ENCODE measurements around the gene CPNE4.
"Not testable (repeated sequence)": the region's sequence is repeated elsewhere in the genome, so short reads cannot be mapped to it uniquely, and the experiment has no call there.

CPNE4 gene

DNA sequence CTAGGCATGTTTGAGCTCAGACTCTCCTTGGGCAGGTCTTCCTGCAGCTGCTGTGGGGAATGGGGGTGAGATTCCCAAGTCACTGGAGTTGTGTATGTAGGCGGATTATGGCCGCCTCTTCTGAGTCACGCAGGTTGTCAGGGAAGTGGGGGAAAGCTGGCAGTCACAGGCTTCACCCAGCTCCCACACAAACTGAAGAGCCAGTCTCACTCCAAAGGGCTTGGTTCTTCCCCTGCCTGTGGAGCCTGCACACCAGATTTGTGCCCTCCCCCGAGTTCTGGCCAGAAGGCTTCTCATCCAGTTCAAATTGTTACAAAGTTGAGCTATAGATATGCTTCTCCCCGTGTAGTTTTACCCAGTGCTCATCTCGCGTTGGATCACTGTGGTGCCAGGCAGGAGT lies 53.5 kb downstream of the CPNE4 start:
- Histone ChIP-seq H3K4me3 (ENCODE audit: low read length) (no peak overlapping the region), H3K27me3 (ENCODE audit: control insufficient read depth, insufficient read depth, low read length) (no peaks in the 10 kb centered on the region), H3K4me1 (ENCODE audit: control insufficient read depth, insufficient read depth, low read length) (no peaks in the 10 kb centered on the region), H3K36me3 (ENCODE audit: control insufficient read depth, insufficient read depth, low read length) (no peaks in the 10 kb centered on the region), H3K9ac (ENCODE audit: low read length) (no peak overlapping the region), H3K27ac (ENCODE audit: low read depth, low read length) (no peak overlapping the region)

DNA sequence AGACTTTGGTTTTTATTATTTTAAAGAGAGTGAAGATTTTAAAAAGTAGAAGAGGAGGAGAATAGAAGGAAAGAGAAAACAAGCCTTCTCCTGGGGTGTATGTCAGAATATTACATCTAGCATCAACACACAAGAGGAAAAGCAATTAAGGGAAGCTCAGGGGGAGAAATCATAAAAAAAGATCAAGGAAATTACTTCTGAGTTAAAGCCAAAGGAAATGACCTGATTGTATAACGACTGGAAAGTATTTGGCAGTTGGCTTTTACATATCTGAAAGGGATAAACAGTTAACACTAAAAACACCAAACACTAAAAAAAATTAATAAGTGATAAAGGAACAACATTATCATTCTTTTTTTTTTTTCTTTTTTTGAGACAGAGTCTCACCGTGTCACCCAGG lies 58.4 kb downstream of the CPNE4 start:
- H3K36me3 ChIP-seq (ENCODE audit: control insufficient read depth, insufficient read depth, low read length): no peaks in the 10 kb centered on the region
- H3K4me1 ChIP-seq (ENCODE audit: control insufficient read depth, insufficient read depth, low read length): no peaks in the 10 kb centered on the region
- H3K9ac ChIP-seq (ENCODE audit: low read length): no peak overlapping the region

DNA sequence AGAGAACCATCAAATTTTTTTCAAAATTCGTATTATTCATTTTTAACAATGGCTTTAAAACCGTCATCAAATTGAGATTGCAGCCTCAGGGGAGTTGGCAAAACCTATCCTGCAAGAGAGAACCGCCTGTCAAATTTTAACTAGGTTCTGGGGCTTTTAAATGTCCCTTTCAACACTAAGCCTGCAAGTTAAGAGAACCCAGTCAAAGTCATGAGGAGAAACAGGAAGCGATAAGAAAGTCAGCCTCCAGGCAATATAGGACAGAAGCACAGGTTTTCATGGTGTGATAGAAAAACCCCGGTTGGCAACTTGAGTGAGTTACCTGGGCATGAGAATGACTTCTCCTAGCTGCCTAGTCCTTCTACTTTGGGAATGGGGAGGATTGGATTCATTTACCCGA lies 59.8 kb downstream of the CPNE4 start:
- Histone ChIP-seq H3K27ac (ENCODE audit: low read depth, low read length) (no peak overlapping the region), H3K27me3 (ENCODE audit: control insufficient read depth, insufficient read depth, low read length) (no peaks in the 10 kb centered on the region), H3K4me1 (ENCODE audit: control insufficient read depth, insufficient read depth, low read length) (no peaks in the 10 kb centered on the region), H3K4me3 (ENCODE audit: low read length) (no peak overlapping the region), H3K36me3 (ENCODE audit: control insufficient read depth, insufficient read depth, low read length) (no peaks in the 10 kb centered on the region), H3K9ac (ENCODE audit: low read length) (no peak overlapping the region)

More for the DNA sequence above, 58.4 kb downstream of the CPNE4 start:
- no peak overlapping the region for H3K4me3 ChIP-seq (ENCODE audit: low read length)
- no peak overlapping the region for H3K27ac ChIP-seq (ENCODE audit: low read depth, low read length)
- H3K27me3 ChIP-seq (ENCODE audit: control insufficient read depth, insufficient read depth, low read length): no peaks in the 10 kb centered on the region

DNA sequence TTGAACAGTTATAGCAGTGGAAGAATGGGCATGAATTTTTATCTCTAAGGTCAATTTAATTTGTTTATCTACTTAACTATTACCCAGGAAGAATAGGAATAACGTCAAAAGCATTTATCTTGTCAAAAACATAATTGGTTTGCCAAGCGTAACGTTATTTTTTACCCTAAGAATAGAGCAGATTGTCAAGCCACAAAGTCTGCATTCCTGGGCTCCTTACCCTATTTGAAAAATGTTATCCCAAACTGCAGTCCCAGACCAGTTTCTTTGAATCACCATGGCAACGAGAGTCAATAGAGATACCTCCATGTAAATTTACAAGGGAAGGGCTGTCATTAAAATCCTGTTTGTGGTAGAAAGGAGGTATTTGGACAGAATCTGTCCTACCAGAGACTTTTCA lies 61.1 kb downstream of the CPNE4 start:
- H3K4me1 ChIP-seq (ENCODE audit: control insufficient read depth, insufficient read depth, low read length): no peaks in the 10 kb centered on the region
- no peak overlapping the region for H3K4me3 ChIP-seq (ENCODE audit: low read length)
- H3K9ac ChIP-seq (ENCODE audit: low read length): no peak overlapping the region
- H3K36me3 ChIP-seq (ENCODE audit: control insufficient read depth, insufficient read depth, low read length): no peaks in the 10 kb centered on the region
- no peaks in the 10 kb centered on the region for H3K27me3 ChIP-seq (ENCODE audit: control insufficient read depth, insufficient read depth, low read length)
- no peak overlapping the region for H3K27ac ChIP-seq (ENCODE audit: low read depth, low read length)

DNA sequence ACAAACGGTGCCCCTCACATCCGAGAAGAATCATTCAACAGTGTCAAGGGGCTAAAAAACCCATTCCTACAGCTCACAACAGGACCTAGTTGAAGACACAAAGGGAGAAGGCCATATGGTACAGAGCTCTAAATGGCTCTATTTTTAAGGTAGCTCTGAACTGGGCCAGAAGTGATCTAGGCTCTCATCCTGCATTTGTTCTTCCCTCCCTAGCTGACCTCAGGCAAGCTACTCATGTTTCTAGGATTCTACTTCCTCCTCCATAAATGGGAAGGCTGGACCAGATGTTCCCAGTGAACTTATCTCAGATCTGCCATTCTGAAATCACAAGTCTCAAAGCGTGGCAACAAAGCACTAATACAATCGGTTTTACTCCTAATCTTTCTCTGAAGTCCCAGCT lies 62.3 kb downstream of the CPNE4 start:
- H3K4me3 ChIP-seq (ENCODE audit: low read length): no peak overlapping the region
- no peaks in the 10 kb centered on the region for H3K27me3 ChIP-seq (ENCODE audit: control insufficient read depth, insufficient read depth, low read length)
- no peaks in the 10 kb centered on the region for H3K4me1 ChIP-seq (ENCODE audit: control insufficient read depth, insufficient read depth, low read length)
- no peak overlapping the region for H3K27ac ChIP-seq (ENCODE audit: low read depth, low read length)
- H3K9ac ChIP-seq (ENCODE audit: low read length): no peak overlapping the region
- H3K36me3 ChIP-seq (ENCODE audit: control insufficient read depth, insufficient read depth, low read length): no peaks in the 10 kb centered on the region

DNA sequence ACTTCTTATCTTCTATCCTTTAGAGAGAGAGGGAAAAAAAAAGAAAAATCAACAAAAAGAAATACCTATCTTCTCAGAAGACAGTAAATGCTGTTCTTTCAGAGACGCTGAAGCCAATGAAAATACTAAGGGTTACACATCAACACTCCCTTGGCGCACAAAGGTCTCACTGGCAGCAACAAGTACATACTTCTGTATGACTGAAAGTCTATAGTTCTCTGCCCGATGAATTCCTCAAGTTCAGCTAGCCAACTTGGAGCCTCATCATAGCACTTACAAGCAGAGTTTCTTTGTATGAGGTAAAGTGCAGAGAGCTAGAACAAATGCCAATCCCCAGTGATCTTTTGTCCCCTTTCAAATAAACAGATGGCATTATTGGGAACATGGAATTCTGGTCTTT lies 62.7 kb downstream of the CPNE4 start:
- H3K9ac ChIP-seq (ENCODE audit: low read length): no peak overlapping the region
- no peaks in the 10 kb centered on the region for H3K36me3 ChIP-seq (ENCODE audit: control insufficient read depth, insufficient read depth, low read length)
- H3K4me1 ChIP-seq (ENCODE audit: control insufficient read depth, insufficient read depth, low read length): no peaks in the 10 kb centered on the region
- H3K27me3 ChIP-seq (ENCODE audit: control insufficient read depth, insufficient read depth, low read length): no peaks in the 10 kb centered on the region
- H3K27ac ChIP-seq (ENCODE audit: low read depth, low read length): no peak overlapping the region
- H3K4me3 ChIP-seq (ENCODE audit: low read length): no peak overlapping the region

DNA sequence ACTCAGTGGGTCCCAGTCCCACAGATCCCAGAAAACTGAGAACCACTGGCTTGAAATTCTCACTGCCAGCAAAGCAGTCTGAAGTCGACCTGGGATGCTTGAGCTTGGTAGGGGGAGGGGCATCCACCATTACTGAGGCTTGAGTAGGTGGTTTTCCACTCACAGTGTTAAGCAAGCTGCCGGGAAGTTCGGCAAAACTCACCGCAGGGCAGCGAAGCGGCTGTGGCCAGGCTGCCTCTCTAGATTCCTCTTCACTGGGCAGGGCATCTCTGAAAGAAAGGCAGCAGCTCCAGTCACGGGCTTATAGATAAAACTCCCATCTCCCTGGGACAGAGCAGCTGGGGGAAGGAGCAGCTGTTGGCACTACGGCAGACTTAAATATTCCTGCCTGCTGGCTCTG lies 71.4 kb downstream of the CPNE4 start:
- not testable (repeated sequence) for H3K4me1 ChIP-seq (ENCODE audit: control insufficient read depth, insufficient read depth, low read length); H3K9ac ChIP-seq (ENCODE audit: low read length); H3K27me3 ChIP-seq (ENCODE audit: control insufficient read depth, insufficient read depth, low read length); H3K27ac ChIP-seq (ENCODE audit: low read depth, low read length); H3K4me3 ChIP-seq (ENCODE audit: low read length); H3K36me3 ChIP-seq (ENCODE audit: control insufficient read depth, insufficient read depth, low read length)

DNA sequence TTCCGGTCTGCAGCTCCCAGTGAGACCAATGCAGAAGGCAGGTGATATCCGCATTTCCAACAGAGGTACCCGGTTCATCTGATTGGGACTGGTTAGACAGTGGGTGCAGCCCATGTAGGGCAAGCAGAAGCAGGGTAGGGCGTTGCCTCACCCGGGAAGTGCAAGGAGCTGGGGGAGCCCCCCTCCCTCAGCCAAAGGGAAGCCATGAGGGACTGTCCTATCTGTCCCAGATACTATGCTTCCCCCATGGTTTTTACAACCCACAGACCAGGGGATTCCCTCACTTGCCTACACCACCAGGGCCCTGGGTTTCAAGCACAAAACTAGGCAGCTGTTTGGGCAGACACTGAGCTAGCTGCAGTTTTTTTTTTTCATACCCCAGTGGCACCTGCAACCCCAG lies 71.8 kb downstream of the CPNE4 start:
- no peaks in the 10 kb centered on the region for H3K4me1 ChIP-seq (ENCODE audit: control insufficient read depth, insufficient read depth, low read length)
- no peaks in the 10 kb centered on the region for H3K36me3 ChIP-seq (ENCODE audit: control insufficient read depth, insufficient read depth, low read length)
- H3K27ac ChIP-seq (ENCODE audit: low read depth, low read length): no peak overlapping the region
- no peak overlapping the region for H3K9ac ChIP-seq (ENCODE audit: low read length)
- H3K4me3 ChIP-seq (ENCODE audit: low read length): no peak overlapping the region
- H3K27me3 ChIP-seq (ENCODE audit: control insufficient read depth, insufficient read depth, low read length): no peaks in the 10 kb centered on the region

DNA sequence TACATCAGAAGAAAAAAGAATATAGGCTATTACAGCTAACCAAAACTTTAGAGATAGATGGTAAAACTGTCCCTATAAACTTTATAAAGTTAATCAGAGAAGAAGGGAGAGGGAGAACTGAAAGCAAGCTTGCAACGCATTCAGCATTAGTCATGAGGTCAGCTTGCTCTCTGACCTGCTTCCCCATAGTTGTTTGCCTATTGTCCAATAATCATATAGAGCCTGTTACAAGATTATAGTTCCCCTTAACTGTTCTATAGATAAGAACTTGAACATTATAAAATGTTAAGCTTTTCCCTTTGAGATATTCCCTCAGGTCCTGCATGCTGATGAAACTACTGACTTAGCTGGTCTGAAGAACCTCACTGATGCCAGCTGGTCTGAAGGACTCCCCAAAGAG lies 74.5 kb downstream of the CPNE4 start:
- no peak overlapping the region for H3K9ac ChIP-seq (ENCODE audit: low read length)
- H3K36me3 ChIP-seq (ENCODE audit: control insufficient read depth, insufficient read depth, low read length): no peaks in the 10 kb centered on the region
- H3K27ac ChIP-seq (ENCODE audit: low read depth, low read length): no peak overlapping the region
- no peaks in the 10 kb centered on the region for H3K27me3 ChIP-seq (ENCODE audit: control insufficient read depth, insufficient read depth, low read length)
- H3K4me1 ChIP-seq (ENCODE audit: control insufficient read depth, insufficient read depth, low read length): no peaks in the 10 kb centered on the region
- no peak overlapping the region for H3K4me3 ChIP-seq (ENCODE audit: low read length)

DNA sequence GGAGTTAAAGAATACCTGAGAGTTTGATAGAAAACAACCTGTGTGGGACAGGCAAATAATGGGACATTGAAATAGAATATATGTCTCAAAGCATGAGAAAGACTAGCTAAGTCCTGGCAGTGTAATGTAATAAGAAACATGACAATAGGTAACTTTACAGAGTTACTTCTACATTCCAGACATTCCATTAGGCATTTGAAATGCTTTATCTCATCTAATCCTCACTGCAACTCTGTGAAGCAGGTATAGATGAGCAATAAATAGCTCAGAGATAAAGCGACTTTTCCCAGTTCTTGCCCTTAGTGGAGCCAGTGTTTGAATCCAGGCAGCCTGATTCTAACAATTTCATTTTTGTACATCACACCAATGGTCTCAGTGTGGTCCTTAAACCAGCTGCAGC lies 76.8 kb downstream of the CPNE4 start:
- H3K27ac ChIP-seq (ENCODE audit: low read depth, low read length): no peak overlapping the region
- no peak overlapping the region for H3K9ac ChIP-seq (ENCODE audit: low read length)
- no peaks in the 10 kb centered on the region for H3K36me3 ChIP-seq (ENCODE audit: control insufficient read depth, insufficient read depth, low read length)
- no peaks in the 10 kb centered on the region for H3K4me1 ChIP-seq (ENCODE audit: control insufficient read depth, insufficient read depth, low read length)
- H3K27me3 ChIP-seq (ENCODE audit: control insufficient read depth, insufficient read depth, low read length): no peaks in the 10 kb centered on the region
- no peak overlapping the region for H3K4me3 ChIP-seq (ENCODE audit: low read length)

DNA sequence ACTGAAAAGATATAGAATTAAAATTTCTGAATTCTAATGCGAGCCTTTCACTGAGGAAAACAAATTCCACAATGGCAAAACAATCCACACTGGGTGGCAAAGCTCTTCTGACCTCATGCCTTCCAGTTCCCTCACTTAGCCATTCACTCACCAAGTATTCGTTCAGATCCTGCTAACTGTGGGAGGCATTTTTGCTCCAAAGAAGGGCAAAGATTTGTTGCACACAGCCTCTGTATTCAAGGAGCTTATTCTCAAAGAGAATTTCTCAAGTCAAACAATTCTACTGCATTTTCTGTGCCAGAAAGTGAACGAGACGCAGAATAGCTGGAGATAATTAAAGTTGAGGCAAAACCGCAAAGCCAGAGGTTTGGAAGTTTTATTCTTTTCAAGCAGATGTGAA lies 77.3 kb downstream of the CPNE4 start:
- H3K27me3 ChIP-seq (ENCODE audit: control insufficient read depth, insufficient read depth, low read length): no peaks in the 10 kb centered on the region

DNA sequence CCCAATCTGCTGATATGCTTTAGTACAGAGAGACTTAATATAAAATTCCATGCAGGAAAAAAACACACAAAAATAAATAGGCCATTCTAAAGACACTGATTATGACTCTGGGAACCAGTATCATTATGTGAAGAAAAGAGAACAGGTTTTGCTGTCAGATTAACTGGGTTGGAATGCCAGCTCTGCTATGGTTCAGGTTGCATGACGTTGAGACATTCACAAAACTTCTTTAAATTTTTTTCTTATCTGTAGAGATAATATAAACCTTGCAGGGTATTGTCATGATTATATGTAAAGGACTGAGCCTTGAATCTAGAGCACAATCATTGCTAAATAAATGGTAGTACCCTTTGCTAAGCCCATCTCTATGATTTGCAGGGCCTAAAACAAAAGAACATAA lies 86.0 kb downstream of the CPNE4 start:
- Histone ChIP-seq H3K27me3 (ENCODE audit: control insufficient read depth, insufficient read depth, low read length) (no peaks in the 10 kb centered on the region), H3K27ac (ENCODE audit: low read depth, low read length) (no peak overlapping the region), H3K36me3 (ENCODE audit: control insufficient read depth, insufficient read depth, low read length) (no peaks in the 10 kb centered on the region), H3K4me3 (ENCODE audit: low read length) (no peak overlapping the region), H3K4me1 (ENCODE audit: control insufficient read depth, insufficient read depth, low read length) (no peaks in the 10 kb centered on the region), H3K9ac (ENCODE audit: low read length) (no peak overlapping the region)

More for the DNA sequence above, 77.3 kb downstream of the CPNE4 start:
- Histone ChIP-seq H3K36me3 (ENCODE audit: control insufficient read depth, insufficient read depth, low read length) (no peaks in the 10 kb centered on the region), H3K9ac (ENCODE audit: low read length) (no peak overlapping the region), H3K4me1 (ENCODE audit: control insufficient read depth, insufficient read depth, low read length) (no peaks in the 10 kb centered on the region), H3K4me3 (ENCODE audit: low read length) (no peak overlapping the region), H3K27ac (ENCODE audit: low read depth, low read length) (no peak overlapping the region)

DNA sequence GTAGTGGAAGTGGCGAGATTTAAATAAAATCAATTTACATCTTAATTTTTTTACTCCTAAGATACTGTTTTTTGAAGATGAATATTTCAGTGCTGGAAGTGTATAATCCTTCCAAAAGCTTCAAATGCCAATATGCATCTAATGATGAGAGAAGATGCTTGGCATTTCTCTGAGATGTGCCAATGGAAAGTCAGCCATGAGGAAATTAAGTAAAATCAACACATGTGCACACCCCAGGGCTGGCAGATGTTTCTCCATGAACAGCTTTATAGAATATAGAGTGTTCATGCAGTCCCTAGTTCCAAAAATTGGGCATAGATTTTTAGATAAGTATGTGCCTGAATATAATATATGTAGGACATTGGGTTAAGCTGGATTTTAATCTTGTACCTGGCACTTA lies 90.1 kb downstream of the CPNE4 start:
- no peaks in the 10 kb centered on the region for H3K4me1 ChIP-seq (ENCODE audit: control insufficient read depth, insufficient read depth, low read length)
- no peak overlapping the region for H3K27ac ChIP-seq (ENCODE audit: low read depth, low read length)
- no peak overlapping the region for H3K4me3 ChIP-seq (ENCODE audit: low read length)
- no peaks in the 10 kb centered on the region for H3K27me3 ChIP-seq (ENCODE audit: control insufficient read depth, insufficient read depth, low read length)
- H3K9ac ChIP-seq (ENCODE audit: low read length): no peak overlapping the region
- H3K36me3 ChIP-seq (ENCODE audit: control insufficient read depth, insufficient read depth, low read length): no peaks in the 10 kb centered on the region

DNA sequence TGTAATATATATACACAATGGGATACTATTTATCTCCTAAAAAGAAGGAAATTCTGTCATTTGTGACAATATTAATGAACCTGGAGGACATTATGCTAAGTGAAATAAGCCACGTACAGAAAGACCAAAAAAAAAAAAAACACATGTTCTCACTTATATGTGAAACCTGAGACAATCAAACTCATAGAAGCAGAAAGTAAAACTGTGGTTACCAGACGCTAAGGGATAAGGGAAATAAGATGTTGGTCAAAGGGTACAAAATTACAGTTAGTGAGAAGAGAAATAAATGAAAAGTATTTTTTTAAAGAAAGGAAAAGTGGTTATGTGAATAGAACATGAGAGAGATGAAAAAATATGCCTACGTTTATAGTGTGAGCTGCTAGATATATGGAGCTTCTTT lies 101.1 kb downstream of the CPNE4 start:
- Histone ChIP-seq H3K4me1 (ENCODE audit: control insufficient read depth, insufficient read depth, low read length) (no peaks in the 10 kb centered on the region), H3K9ac (ENCODE audit: low read length) (no peak overlapping the region), H3K36me3 (ENCODE audit: control insufficient read depth, insufficient read depth, low read length) (no peaks in the 10 kb centered on the region), H3K4me3 (ENCODE audit: low read length) (no peak overlapping the region), H3K27me3 (ENCODE audit: control insufficient read depth, insufficient read depth, low read length) (no peaks in the 10 kb centered on the region), H3K27ac (ENCODE audit: low read depth, low read length) (no peak overlapping the region)
